GM18499 (cell line): Measurements from ENCODE around the gene SASH1.
"Not testable (repeated sequence)": the region's sequence is repeated elsewhere in the genome, so short reads cannot be mapped to it uniquely, and the experiment has no call there.

ENCODE experiments used
- ATAC-seq: cut with Tn5 transposase; IDR thresholded peaks from one replicate; pipeline ENCODE4 v1.9.1; 2021; ENCODE audit warnings: moderate number of reproducible peaks; ENCODE audit not compliant: insufficient read depth, unreplicated experiment

The SASH1 gene

DNA sequence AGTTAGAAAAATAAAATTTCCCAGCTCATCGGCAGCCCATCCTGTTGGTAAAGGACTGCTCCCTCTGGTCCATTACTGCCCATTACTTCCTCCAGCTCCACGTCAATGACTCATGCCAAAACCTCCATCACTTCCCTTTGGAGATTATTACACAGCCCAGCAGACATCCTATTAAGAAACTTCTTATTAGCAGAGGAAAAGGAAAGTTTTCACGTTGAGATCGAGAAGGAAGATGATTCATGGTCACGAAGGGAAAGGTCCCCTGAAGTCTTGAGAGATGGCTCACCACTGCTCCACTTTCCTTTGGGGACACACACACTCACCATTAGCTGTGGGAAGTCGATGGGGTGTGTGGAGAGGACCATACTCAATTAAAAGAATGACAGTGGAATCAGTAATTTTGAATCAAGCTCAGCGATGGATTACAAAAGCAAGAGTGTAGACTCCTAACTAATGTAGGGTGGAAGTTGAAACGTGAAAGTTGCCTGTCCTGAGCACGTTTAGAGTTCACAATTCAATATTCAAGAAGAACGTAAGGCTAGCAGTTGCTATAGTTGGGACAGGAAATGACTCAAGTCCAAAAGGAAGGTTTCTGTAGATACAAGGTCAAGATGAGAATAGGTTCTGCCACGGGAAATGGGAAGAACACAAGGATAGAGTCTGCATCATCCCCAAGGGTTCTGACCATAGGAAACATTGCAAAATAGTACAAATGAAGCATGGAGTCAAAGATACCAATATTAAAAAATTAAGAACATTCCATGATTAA lies 21.6 kb downstream of the SASH1 start:
- no peak for ATAC-seq

DNA sequence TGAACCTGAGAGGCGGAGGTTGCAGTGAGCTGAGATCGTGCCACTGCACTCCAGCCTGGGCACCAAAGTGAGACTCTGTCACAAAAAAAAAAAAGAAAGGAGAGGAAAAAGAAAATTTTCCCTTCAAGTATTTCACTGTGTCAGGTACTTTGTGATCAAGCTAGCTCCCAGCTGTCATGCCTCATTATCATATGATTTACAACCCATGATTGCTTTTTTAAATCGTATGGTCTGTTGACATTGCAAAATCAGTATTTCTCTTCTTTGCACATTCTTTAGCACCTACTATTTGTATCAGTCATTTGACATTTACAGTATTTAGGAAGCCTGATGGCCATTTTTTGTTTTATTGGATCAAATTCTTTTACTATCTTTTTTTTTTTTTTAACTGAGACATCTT lies 22.4 kb downstream of the SASH1 start:
- ATAC-seq: no peak

DNA sequence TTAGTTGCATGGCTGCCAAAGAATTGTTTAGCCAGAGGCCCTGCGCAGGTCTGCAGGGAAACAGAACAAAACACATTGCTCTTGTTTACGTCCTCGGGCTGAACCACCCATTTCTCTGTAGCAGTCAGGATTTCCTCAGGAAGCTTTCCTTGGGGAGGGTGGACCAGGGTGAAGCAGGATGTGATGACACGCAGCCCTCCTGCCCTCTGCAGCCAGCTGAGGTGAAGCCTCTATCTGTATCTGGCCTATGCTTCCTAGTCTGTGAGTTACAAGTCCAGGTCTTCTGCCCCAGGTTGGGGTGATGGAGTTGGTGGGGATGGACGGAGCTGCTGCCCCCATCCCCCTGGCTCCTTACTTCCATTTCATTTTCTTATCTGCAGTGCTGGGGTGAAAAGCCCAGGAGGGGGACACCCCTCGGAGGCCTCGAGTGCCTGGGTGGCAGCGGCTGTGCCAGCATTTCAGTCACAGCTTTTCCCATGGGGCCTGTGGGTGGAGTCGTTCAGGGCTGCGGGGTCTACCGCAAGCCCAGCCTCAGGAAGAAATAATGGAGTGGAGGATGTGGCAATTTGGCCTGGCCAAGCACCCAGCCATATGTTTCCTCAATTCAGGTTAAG lies 24.9 kb downstream of the SASH1 start:
- no peak for ATAC-seq

DNA sequence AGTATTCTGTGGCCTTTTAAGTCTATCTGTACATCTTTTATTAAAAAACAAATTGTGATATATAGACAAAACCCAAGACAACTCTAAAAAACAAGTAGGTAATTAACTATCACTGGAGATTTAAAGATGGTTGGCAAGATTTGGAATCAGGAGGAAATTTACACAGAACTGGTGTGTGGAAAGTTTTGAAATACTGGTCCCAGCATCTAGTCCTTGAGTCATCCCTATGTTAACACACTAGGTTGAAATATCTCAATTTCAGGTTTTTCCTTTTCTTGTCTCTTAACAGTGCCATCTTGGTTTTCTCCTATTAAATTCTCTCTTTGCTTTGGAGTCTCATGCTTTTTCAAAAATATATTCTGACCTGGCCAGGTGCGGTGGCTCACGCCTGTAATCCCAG lies 27.5 kb downstream of the SASH1 start:
- no peak for ATAC-seq

DNA sequence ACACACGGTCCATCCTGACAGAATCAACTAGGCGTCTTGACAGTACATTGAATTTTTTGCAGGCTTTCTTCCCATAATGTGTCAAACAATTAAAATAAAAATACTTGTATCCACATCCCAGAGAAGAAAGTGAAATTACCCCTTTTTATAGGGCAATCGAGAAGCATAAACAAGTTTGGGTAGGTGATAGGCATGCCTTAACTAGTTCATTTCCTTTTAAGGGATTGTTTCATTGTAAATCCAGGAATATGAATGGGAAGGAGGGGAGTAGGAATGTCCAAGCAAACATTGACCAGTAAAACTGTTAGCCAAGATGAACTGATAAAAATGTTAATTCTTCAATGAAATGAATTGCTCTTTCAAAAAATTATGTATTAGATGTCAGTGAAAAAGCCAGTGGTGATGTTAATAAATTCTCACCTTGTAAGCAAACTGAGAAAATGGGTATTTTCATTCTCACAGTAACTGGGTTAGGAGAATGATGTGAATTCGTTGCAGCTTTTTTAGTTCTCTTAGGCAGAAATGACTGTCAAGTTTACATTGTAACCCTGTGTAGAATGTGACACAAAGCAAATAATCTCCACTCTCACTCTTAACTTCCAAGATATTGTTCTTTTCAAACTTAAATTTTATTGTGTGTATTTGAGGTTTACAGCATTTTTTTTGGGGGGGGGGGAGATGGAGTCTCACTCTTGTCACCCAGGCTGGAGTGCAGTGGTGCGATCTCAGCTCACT lies 31.6 kb downstream of the SASH1 start:
- no peak for ATAC-seq

DNA sequence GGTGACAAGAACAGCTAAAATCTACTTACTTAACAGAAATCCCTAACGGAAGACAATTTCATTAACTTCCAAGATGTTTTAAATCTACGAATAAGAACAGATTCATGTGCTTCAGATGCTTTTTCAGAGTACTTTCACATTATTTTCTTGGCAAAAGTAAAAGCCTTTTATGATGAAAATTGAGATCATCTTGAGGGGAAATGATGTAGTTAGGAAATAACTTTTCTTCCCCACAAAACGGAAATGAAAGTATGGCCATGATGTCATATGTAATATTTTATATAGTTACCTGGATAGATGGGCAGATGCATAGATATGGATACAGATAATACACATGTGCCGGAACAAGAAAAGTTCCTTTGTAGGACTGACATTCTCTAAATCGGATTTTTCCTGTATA lies 32.8 kb downstream of the SASH1 start:
- ATAC-seq: no peak

DNA sequence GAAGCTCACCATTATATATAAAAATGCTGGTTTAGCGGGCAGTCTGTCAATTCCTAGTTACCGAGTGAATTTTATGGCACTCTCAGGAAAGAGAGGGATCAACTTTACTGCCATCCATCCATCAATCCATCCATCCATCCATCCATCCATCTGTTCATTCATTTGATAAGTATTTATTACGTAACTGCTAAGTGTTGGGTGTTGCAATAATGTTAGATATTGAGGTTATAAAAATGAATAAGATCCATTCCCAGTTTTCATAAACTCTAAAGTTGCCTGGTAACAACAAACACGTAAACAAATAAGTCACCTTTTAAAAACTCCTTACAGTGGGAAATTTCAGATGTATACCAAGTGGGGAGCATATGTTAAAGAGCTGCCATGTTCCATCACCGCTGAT lies 36.8 kb downstream of the SASH1 start:
- ATAC-seq: no peak

DNA sequence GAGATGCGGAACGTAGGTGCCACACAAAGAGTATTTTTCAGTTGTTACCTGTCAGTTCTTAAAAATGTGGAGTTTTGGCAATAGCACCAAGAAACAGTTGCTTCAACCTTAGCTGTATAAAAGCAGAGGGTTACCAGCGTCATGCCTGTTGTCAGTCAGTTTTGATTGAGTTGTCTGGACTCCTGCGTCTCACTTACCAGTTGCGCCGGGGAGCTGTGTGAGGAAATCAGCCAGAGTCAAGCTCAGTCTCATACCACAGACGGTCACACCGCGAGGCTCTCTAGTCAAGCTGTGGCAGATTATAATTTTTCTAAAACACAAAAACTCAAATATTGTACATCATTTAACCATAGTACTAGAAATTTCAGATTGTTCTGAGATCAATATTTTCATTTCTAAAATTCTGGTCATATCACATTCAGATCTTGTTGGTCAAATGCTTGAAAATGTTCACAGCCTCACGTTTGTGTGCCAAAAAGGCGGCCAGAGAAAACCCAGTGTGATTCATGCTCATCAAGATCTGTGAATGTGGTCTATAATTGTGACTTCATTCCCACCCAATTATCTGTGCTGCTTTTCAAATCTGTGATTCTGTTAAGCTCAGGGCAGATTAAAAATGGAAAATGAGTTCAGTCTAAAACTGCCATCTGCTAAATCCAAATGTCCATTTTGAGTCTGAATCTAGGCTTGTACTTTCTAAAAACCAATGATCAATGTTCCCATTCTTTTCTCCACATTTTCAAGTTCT lies 37.5 kb downstream of the SASH1 start:
- no peak for ATAC-seq

DNA sequence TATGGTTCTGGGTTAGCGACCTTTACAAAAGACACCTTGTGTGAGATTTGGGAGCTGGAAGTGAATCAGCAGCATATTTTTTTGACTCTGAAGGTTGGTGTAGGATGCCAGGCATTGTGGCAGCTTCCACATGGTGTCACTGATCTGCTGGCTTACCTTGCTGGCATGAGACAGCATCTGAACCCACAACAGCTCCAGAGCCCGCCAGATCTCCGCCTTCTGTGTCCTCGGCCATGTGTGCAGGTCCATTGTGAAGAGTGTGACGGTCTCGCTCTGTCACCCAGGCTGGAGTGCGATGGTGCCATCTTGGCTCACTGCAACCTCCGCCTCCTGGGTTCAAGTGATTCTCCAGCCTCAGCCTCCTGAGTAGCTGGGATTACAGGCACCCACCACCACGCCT lies 39.4 kb downstream of the SASH1 start:
- not testable (repeated sequence) for ATAC-seq

DNA sequence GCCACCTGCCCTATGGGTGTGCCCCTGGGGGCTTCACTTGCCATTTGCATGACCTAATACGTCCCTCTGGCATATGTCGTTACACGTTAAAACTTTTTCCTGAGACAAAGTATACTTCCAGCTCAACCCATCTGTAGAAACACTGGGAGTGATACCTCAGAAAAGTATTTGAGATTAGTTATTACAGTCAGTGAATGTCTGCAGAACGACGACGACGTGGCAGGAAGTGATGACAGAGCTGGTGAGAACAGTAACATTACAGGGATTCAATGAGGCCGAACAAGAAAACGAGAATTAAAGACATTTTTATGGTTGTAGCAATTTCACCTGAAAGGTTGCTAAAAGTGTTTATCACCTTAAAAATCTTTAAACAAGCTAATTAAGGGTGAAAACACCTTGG lies 40.2 kb downstream of the SASH1 start:
- ATAC-seq: no peak

DNA sequence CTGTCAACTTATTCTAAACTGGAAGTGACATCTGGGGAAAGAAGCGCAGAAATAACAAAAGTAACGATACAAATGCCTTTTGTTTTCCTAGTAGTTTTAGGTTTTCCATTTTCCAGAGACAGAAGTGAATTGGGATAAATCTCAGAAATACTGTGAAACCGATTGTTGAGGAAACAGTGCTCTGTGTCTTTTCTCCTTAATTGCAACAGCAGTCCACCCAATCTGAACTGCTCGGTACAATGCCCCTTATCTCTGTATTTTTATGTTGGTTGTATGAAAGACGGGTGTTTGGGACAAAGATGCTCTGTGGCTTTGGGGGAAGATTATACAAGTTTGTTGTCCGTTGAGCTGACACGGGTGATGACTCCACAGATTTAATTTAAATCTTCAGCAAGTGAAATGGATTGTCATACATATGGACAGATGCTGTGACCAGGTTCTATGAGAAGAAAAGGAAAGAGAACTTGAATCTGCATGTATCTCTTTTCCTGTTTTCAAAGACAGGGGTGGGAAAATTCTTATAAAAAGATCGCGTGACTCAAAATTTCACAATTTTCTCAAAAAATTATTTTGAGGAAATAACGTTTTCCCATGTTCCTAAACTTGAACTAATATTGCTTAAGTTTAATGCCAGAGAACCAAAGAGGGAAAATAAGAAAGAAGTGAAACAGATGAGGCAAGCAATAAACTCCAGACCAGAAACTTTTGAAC lies 41.2 kb downstream of the SASH1 start:
- ATAC-seq: no peak

DNA sequence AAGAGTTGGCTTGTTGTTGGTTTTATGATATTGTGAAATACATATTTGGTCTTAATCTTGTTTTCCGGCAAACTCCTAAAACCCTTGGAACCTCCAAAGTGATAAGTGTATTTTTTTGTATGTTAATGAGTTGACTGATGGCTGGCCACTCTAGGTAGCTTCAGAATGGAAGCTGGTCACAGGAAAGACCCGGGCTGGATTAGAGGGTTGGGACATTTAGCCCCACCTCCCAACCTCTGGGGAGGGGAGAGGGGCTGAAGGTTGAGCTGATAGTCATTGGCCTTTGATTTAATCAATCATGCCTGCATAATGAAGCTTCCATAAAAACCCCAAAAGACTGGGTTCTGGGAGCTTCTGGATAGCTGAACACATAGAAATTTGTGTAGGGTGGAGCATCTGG lies 42.7 kb downstream of the SASH1 start:
- no peak for ATAC-seq

DNA sequence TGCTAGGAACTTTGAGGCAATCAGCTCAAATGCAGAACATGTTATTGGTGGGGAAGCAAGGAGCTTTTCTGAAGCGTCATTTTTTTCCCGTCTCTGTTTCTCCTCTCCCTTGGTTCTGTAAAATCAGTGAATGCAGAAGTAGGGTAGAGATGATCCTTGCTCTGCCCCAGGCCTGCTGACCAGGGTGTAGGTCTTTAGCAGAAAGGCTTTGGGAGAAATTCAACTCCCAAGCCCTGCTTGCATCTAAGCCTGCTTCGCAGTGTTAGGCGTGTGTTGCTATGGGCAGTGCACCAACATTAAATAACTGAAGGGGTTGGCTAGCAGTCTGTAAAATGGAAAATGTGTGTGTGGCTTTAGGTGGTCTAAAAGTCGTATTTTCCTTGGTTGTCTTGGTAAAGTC lies 45.9 kb downstream of the SASH1 start:
- no peak for ATAC-seq

DNA sequence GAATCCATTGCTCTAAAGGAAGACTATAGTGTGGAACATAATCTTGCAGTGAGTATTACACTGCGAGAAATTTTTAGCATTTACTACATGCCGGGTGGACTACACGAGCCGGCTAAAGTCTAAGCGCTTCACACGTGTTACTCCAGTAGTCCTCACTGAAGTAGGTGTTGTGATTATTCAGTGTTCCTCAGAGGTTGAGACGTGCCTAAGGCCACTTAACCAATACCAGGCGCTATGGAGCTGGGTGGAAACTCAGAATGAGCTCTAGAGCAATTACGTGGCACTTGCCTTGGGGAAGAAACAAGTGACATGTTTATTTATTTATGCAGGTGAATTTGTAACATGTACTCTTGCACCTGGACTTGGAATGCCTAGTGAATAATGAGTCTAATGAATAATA lies 46.4 kb downstream of the SASH1 start:
- ATAC-seq: no peak

DNA sequence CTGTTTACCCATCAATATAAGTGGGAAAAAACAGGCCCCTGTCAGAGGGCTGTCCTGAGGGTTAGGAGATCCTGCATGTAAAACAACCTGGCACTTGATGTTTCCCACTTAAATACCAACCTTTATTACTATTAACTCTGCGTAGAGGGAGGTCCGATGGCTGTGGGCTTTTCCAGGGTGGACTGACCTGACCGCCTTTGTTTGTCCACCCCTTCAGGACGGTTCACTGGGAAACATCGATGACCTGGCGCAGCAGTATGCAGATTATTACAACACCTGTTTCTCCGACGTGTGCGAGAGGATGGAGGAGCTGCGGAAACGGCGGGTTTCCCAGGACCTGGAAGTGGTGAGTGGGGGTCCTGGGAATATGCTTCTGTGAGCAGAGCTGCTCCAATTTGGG lies 47.3 kb downstream of the SASH1 start:
- no peak for ATAC-seq

DNA sequence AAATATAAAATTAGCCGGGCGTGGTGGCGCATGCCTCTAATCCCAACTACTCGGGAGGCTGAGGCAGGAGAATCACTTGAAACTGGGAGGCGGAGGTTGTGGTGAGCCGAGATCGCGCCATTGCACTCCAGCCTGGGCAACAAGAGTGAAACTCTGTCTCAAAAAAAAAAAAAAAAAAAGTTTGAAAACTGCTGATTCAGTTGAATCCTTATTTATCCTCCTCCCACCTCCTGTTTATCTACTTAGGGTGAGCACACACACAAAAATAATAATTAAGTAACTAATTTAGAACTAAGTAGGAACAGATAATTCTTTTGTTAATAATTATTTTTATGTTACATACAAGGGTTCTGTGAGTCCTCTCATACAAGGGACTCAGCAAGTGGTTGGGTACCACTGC lies 49.5 kb downstream of the SASH1 start:
- not testable (repeated sequence) for ATAC-seq

DNA sequence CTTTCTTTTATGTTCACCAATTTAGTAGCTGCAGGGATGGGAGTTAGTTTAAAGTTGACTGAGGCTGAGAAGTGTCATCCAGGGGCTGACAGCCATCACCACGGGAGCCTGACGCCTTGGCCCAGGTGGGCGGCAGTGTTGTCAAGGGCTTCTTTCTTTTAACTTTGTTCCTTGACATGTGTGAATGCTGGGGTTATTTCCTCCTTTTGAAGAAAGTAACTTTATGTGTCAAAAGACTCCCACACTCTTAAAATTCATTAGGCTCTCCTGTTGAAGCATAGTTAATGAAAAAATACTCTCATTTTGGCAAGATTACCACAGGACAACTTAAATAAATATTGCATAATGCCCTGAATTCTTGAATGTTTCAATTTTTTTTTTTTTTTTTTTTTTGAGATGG lies 50.0 kb downstream of the SASH1 start:
- no peak for ATAC-seq

DNA sequence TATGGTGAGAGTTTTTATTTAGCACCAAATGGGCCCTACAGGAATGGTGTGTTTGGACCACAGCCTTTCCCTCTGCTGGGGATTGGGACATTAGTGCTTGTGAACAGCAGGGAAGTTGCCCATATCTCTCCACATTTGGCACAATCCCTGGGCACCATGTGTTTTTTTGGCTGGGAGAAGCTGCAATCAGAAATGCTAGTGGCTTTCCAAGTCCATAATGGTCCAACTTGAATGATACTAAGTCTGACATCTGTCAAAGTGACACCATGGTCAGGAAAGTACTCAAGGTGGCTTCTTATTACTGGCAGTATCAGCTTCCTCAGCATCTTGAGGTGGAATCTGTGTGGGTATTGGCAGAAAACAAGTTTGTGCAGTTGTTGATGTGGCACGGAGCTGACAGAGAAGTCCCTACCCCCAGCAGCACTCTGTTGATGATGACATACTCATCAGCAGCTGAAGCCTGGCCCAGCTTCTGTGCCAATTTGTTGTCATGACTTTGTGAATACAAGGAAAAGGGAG lies 53.0 kb downstream of the SASH1 start:
- ATAC-seq: no peak

DNA sequence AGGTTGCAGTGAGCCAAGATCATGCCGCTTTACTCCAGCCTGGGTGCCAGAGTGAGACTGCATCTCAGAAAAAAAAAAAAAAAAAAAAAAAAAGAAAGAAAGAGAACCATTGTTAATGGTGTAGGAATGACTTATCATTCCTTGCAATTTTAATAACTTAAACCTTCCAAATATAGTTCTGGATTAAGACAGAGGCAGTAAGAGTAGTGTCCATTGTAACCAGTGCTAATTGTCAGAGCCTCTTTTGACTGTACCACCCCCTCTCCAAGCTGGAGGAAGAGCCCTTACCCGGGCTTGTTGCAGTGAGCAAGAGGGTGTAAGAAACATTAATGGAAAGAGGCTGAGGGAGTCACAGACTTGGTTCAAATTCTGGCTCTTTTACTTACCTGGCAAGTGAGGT lies 53.8 kb downstream of the SASH1 start:
- no peak for ATAC-seq

DNA sequence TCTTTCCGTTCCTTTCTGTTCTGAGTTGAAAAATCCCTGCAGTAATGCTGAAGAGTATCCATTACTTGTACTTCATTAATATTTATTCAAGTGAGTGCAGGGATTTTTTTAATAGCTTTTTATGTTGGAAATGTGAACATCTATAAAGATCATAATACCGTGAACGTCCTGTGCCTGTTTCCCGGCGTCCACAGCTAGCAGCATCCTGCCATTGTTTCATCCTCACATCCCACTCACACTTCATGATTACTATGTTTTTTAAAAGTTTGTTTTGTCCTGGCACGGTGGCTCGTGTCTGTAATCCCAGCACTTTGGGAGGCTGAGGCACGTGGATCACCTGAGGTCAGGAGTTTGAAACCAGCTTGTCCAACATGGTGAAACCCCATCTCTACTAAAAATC lies 54.3 kb downstream of the SASH1 start:
- ATAC-seq: no peak
